Ishikawa (cell line): ENCODE measurements around the gene GATC.

Source experiments
- CREB1 ChIP-seq: IDR thresholded peaks from 2 replicates; pipeline ENCODE4 v1.6.1; 2012; ENCODE audit warnings: low read depth
- EP300 ChIP-seq: IDR thresholded peaks from 2 replicates; pipeline ENCODE4 v1.6.1; 2012; ENCODE audit warnings: borderline replicate concordance
- NFIC ChIP-seq: IDR thresholded peaks from 2 replicates; pipeline ENCODE4 v1.6.1; 2012
- RAD21 ChIP-seq: IDR thresholded peaks from 2 replicates; pipeline ENCODE4 v1.6.1; 2012; ENCODE audit warnings: low read depth
- TAF1 ChIP-seq: IDR thresholded peaks from 2 replicates; pipeline ENCODE4 v1.6.1; 2012; ENCODE audit warnings: low read depth, mild to moderate bottlenecking
- TCF12 ChIP-seq: IDR thresholded peaks from 2 replicates; pipeline ENCODE4 v1.6.1; 2012; ENCODE audit warnings: low read depth
- YY1 ChIP-seq: IDR thresholded peaks from 2 replicates; pipeline ENCODE4 v1.6.1; 2012; ENCODE audit warnings: low read depth
- ZBTB7A ChIP-seq: IDR thresholded peaks from 2 replicates; pipeline ENCODE4 v1.6.1; 2012; ENCODE audit warnings: low read depth
- TF ChIP-seq, protein P1 (sequence below): IDR thresholded peaks from 2 replicates; pipeline ENCODE4 v1.6.1; 2012
- TF ChIP-seq, protein P2 (sequence below): IDR thresholded peaks from 2 replicates; pipeline ENCODE4 v1.6.1; 2012
- TF ChIP-seq, protein P3 (sequence below): IDR thresholded peaks from 2 replicates; pipeline ENCODE4 v1.6.1; 2012; ENCODE audit warnings: low read depth, mild to moderate bottlenecking

DNA sequence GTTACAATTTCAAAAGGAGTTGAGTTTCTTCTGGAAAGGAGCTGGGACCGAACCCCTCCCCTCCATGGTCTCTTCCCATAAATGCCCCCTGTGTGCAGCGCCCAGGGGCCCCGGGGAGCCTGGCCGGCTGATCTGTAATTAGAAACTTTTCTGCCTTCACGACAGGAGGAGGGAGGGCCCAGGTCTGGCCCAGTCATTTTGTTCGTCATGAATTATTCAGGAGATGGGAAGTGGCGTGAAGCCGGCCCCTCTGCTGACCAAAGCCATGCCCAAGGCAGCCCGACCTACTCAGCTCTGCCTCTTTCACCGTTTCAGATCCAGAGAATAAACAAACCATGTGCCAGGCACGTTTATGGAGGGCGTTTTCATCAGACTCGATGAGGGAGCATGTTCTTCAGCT, 44.0 kb upstream of the GATC start:
- TF ChIP-seq, protein P1, sequence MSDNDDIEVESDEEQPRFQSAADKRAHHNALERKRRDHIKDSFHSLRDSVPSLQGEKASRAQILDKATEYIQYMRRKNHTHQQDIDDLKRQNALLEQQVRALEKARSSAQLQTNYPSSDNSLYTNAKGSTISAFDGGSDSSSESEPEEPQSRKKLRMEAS = no peak; the same call in 1 of the 2 replicates
- TF ChIP-seq ZBTB7A = no peak
- TF ChIP-seq, protein P2, sequence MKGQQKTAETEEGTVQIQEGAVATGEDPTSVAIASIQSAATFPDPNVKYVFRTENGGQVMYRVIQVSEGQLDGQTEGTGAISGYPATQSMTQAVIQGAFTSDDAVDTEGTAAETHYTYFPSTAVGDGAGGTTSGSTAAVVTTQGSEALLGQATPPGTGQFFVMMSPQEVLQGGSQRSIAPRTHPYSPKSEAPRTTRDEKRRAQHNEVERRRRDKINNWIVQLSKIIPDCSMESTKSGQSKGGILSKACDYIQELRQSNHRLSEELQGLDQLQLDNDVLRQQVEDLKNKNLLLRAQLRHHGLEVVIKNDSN = no peak
- no peak for TF ChIP-seq RAD21
- TF ChIP-seq NFIC = no peak
- TF ChIP-seq TAF1 = no peak
- TF ChIP-seq, protein P3, sequence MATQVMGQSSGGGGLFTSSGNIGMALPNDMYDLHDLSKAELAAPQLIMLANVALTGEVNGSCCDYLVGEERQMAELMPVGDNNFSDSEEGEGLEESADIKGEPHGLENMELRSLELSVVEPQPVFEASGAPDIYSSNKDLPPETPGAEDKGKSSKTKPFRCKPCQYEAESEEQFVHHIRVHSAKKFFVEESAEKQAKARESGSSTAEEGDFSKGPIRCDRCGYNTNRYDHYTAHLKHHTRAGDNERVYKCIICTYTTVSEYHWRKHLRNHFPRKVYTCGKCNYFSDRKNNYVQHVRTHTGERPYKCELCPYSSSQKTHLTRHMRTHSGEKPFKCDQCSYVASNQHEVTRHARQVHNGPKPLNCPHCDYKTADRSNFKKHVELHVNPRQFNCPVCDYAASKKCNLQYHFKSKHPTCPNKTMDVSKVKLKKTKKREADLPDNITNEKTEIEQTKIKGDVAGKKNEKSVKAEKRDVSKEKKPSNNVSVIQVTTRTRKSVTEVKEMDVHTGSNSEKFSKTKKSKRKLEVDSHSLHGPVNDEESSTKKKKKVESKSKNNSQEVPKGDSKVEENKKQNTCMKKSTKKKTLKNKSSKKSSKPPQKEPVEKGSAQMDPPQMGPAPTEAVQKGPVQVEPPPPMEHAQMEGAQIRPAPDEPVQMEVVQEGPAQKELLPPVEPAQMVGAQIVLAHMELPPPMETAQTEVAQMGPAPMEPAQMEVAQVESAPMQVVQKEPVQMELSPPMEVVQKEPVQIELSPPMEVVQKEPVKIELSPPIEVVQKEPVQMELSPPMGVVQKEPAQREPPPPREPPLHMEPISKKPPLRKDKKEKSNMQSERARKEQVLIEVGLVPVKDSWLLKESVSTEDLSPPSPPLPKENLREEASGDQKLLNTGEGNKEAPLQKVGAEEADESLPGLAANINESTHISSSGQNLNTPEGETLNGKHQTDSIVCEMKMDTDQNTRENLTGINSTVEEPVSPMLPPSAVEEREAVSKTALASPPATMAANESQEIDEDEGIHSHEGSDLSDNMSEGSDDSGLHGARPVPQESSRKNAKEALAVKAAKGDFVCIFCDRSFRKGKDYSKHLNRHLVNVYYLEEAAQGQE = no peak
- TF ChIP-seq EP300 = no peak
- TF ChIP-seq CREB1 = no peak
- no peak for TF ChIP-seq TCF12
- no peak for TF ChIP-seq YY1
